ENCODE data around the gene ZNF282. TPM values are rescaled to one million over a fixed set of nuclear protein-coding genes. Genes with fewer than 3 reads are reported as not detected.

ZNF282 gene
- total and polyA plus RNA-seq, 7 donors = 7.6 to 22.5 (median 15.3) TPM

DNA sequence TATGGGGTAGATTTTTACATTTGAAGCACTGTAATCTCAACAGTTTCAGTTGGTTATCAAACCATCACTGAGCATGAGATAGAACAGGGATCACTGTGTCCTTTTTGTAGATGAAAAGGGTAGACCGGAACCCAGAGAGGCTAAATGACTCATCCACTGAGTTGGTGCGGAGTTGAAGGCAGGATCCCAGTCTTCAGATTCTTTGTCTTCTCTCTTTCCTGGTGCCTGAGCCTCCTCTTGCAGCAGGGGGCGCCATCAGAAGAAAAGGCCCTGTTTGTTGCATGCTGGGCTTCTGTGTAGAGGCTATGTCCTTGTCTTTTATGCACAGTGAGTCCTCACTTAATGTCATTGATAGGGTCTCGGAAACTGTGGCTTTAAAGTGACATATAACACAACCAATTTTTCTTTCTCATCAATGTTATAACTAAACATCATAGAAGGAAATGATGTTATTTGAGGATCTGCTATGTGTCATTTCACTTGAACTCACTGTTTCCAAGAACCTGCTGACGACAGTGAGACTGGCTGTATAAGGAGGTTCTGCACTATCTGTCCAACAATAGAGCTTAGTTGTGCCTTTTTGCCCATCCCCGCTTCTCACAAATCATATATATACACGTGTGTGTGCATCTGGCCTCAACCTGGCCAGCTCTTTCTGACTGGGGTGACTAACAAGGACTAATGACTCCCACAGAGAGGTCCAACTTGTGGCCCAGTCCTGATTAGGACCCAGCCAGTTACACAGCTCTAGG, 14.3 kb downstream of the ZNF282 start:
- no peak overlapping the region for H3K4me3 ChIP-seq
- H3K36me3 ChIP-seq (ENCODE audit: insufficient read depth in 1 of 2, low read depth in 1 of 2) = peaks cover 5 to 98% of the 10 kb centered on the region in 2 donors
- no peaks in the 10 kb centered on the region for H3K4me1 ChIP-seq
- peak in 2 of 4 donors; percentile 38 to 40 for ATAC-seq
- TF ChIP-seq, protein P1, sequence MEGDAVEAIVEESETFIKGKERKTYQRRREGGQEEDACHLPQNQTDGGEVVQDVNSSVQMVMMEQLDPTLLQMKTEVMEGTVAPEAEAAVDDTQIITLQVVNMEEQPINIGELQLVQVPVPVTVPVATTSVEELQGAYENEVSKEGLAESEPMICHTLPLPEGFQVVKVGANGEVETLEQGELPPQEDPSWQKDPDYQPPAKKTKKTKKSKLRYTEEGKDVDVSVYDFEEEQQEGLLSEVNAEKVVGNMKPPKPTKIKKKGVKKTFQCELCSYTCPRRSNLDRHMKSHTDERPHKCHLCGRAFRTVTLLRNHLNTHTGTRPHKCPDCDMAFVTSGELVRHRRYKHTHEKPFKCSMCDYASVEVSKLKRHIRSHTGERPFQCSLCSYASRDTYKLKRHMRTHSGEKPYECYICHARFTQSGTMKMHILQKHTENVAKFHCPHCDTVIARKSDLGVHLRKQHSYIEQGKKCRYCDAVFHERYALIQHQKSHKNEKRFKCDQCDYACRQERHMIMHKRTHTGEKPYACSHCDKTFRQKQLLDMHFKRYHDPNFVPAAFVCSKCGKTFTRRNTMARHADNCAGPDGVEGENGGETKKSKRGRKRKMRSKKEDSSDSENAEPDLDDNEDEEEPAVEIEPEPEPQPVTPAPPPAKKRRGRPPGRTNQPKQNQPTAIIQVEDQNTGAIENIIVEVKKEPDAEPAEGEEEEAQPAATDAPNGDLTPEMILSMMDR (IDR thresholded peaks at IDR 0.05) = no peak
- H3K27me3 ChIP-seq (ENCODE audit: insufficient read depth in 3 of 3, low read length in 2 of 3) = no peaks in the 10 kb centered on the region
- no peaks in the 10 kb centered on the region for H3K9me3 ChIP-seq
- no peak overlapping the region for H3K27ac ChIP-seq
- DNase-seq = peak in 1 of 2 donors; percentile 48
- intact Hi-C loops (cut with DNase I) = no loop called here
- WGBS, 3 donors = 71 to 77% (median 73%) methylated on average over 7 of the region's 7 CpGs

DNA sequence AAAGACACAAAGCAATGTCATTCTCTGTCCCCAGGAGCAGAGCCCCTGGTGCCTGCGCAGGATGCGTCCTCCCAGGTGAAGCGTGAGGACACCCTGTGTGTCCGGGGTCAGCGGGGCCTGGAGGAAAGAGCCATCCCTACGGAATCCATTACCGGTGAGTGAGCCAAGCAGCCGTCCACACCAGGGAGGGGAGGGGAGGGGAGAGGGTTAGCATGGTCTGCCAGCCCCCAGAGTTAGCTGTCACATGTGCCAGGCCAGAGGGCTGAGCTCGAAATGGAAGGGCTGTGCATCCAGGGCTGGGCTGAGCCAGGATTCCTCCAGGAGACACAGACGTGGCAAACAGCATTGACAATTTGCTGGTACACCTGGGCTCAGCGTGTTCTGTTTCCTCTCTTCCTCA, 15.2 kb downstream of the ZNF282 start:
- no peak overlapping the region for H3K4me3 ChIP-seq
- H3K4me1 ChIP-seq = no peaks in the 10 kb centered on the region
- intact Hi-C loops (cut with DNase I) = no loop called here
- no peak overlapping the region for H3K27ac ChIP-seq
- H3K27me3 ChIP-seq (ENCODE audit: insufficient read depth in 3 of 3, low read length in 2 of 3) = no peaks in the 10 kb centered on the region
- peak in 1 of 2 donors; percentile 19 for DNase-seq
- no peaks in the 10 kb centered on the region for H3K9me3 ChIP-seq
- TF ChIP-seq, protein P1 (IDR thresholded peaks at IDR 0.05) = no peak
- peak in 1 of 4 donors; percentile 42 for ATAC-seq
- peaks cover 8 to 99% of the 10 kb centered on the region in 2 donors for H3K36me3 ChIP-seq (ENCODE audit: insufficient read depth in 1 of 2, low read depth in 1 of 2)
- 64 to 71% (median 67%) methylated on average over 11 of the region's 11 CpGs for WGBS, 3 donors

DNA sequence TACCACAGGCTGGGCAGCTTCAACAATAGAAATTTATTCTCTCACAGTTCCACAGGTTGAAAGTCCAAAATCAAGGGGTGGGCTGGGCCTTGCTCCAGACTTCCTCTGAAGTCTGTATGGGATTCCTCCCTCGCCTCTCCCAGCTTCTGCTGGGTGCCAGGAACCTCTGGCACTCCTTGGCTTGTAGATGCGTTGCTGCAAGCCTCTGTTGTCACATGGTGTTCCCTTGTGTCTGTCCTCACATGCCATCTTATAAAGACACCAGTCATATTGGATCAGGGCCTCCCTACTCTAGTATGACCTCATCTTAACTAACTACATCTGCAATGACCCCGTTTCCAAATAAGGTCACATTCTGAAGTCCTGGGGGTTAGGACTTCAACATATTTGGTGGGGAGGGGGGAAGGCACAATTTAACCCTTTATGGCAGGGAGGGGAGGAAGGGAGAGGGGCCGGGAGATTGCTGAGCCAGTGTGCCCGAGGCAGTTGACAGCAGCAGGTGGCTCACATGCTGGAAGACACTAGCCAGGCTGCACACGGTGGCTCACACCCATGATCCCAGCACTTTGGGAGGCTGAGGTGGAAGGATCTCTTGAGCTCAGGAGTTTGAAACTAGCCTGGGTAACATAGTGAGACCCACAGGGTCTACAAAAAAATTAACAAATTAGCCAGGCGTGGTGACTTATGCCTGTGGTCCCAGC, 18.8 kb downstream of the ZNF282 start:
- ATAC-seq = peak; percentile 69 to 91 (median 89)
- Histone ChIP-seq H3K4me1 (no peaks in the 10 kb centered on the region), H3K36me3 (ENCODE audit: insufficient read depth in 1 of 2, low read depth in 1 of 2) (peaks cover 4 to 100% of the 10 kb centered on the region in 2 donors), H3K9me3 (no peaks in the 10 kb centered on the region), H3K4me3 (no peak overlapping the region), H3K27me3 (ENCODE audit: insufficient read depth in 3 of 3, low read length in 2 of 3) (no peaks in the 10 kb centered on the region), H3K27ac (no peak overlapping the region)
- DNase-seq = no peak
- 37 to 51% (median 43%) methylated on average over 7 of the region's 7 CpGs for WGBS, 3 donors
- intact Hi-C loops (cut with DNase I) = no loop called here
- TF ChIP-seq, protein P1 (IDR thresholded peaks at IDR 0.05) = no peak

DNA sequence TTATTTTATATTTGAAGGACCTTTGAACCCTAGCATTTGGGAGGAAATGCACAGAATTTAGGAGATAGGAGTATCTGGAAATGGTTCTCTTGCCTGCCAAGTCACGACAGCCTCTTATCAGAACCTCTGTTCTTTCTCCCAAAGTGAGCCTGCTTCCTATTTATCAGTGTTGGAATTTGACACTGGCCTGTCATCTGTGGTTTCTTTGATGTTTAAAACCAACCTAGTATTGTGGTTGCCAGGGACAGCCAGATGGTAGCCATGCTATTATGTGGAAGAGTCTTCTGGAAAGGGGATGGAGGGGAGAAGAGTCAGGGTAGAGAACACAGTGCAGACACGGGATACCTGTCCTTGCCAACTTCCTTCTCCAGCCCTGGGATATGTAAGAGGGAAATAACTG, 21.1 kb downstream of the ZNF282 start:
- 85 to 88% (median 87%) methylated on average over 2 of the region's 2 CpGs for WGBS, 3 donors
- peaks cover 4 to 100% of the 10 kb centered on the region in 2 donors for H3K36me3 ChIP-seq (ENCODE audit: insufficient read depth in 1 of 2, low read depth in 1 of 2)
- no peak for ATAC-seq

More for the DNA sequence above, 21.1 kb downstream of the ZNF282 start:
- H3K4me1 ChIP-seq = no peaks in the 10 kb centered on the region
- no peak overlapping the region for H3K27ac ChIP-seq
- H3K9me3 ChIP-seq = no peaks in the 10 kb centered on the region
- TF ChIP-seq, protein P1 (IDR thresholded peaks at IDR 0.05) = no peak
- no peak overlapping the region for H3K4me3 ChIP-seq
- no peaks in the 10 kb centered on the region for H3K27me3 ChIP-seq (ENCODE audit: insufficient read depth in 3 of 3, low read length in 2 of 3)
- DNase-seq = no peak
- intact Hi-C loops (cut with DNase I) = no loop called here
